Cardiac muscle cell (in vitro differentiated cells and primary cell): ENCODE data around the gene STYXL1. TPM values are rescaled to one million over a fixed set of nuclear protein-coding genes. Genes with fewer than 3 reads are reported as not detected.

ENCODE experiments used
- DNase-seq, 2 donors: peaks; one replicate each; pipeline versions ENCODE4 v3.0.0 to v3.0.0-alpha.2; 2010 to 2017; ENCODE audit warnings: low read depth in 1 of 2, low spot score in 1 of 2
- H3K27ac ChIP-seq: fragments of 200-600 bp; sonication (generic); 2 replicates; pipeline ENCODE4 v1.5.1; 2016
- H3K27me3 ChIP-seq: fragments of 200-600 bp; sonication (generic); 2 replicates; pipeline ENCODE4 v1.6.0; 2016; ENCODE audit warnings: control low read depth
- H3K36me3 ChIP-seq: fragments of 200-600 bp; sonication (generic); 2 replicates; pipeline ENCODE4 v1.5.1; 2016; ENCODE audit warnings: control low read depth
- H3K4me1 ChIP-seq: fragments of 200-600 bp; sonication (generic); 2 replicates; pipeline ENCODE4 v1.8.1; 2017; ENCODE audit warnings: low read depth, mild to moderate bottlenecking, mixed run types
- H3K4me3 ChIP-seq: fragments of 200-600 bp; sonication (generic); 2 replicates; pipeline ENCODE4 v1.5.1; 2016; ENCODE audit warnings: mild to moderate bottlenecking
- H3K9me3 ChIP-seq: fragments of 200-600 bp; sonication (generic); 2 replicates; pipeline ENCODE4 v1.5.1; 2017; ENCODE audit warnings: low read depth, mild to moderate bottlenecking, control low read depth
- CTCF ChIP-seq: IDR thresholded peaks from 2 replicates; pipeline ENCODE4 v1.5.1; 2012; ENCODE audit warnings: low read depth, mild to moderate bottlenecking, low read length
- polyA plus RNA-seq: library from polyadenylated mRNA; unstranded; fragments of >200 nt; fragmentation: Nextera tagmentation; extraction: Ambion mirVana; gene quantifications from 2 replicates; pipeline ENCODE4 v1.2.1, GENCODE V29; 2016
- total RNA-seq: library from RNA; depleted of rRNA; stranded (reverse); fragments of >200 nt; gene quantifications from 2 replicates; pipeline ENCODE4 v1.2.3, GENCODE V29; 2016

The STYXL1 gene
- total and polyA plus RNA-seq, 2 experiments from 2014 or later, result 66.3 to 87.8 TPM

GRCh38 chr7:75995996-75996395 lies 51.8 kb downstream of the STYXL1 start:
- H3K36me3 ChIP-seq, result peaks cover 4% of the 10 kb centered on the region
- no peak for DNase-seq
- no peaks in the 10 kb centered on the region for H3K27me3 ChIP-seq
- H3K9me3 ChIP-seq, result no peaks in the 10 kb centered on the region
- TF ChIP-seq CTCF, result no peak
- no peak overlapping the region for H3K27ac ChIP-seq
- H3K4me3 ChIP-seq, result no peak overlapping the region
- H3K4me1 ChIP-seq, result peaks cover 11% of the 10 kb centered on the region

- peak in 1 of 2 donors; percentile 15 for DNase-seq
- H3K36me3 ChIP-seq, result no peaks in the 10 kb centered on the region
- H3K4me1 ChIP-seq, result peaks cover 15% of the 10 kb centered on the region
- no peaks in the 10 kb centered on the region for H3K9me3 ChIP-seq
- no peaks in the 10 kb centered on the region for H3K27me3 ChIP-seq
- no peak for TF ChIP-seq CTCF
- no peak overlapping the region for H3K4me3 ChIP-seq
- H3K27ac ChIP-seq, result peak overlapping the region; percentile 38
These were observed 52.7 kb downstream of the STYXL1 start for GRCh38 chr7:75995052-75995471.

GRCh38 chr7:75994388-75995051 lies 53.3 kb downstream of the STYXL1 start, which contains the start of gene TMEM120A:
Gene TMEM120A, minus strand, starts transcription at chr7:75994595. Its CDS starts 25 bp downstream, at chr7:75994570.
- TF ChIP-seq CTCF, result peak; percentile 16
- no peaks in the 10 kb centered on the region for H3K27me3 ChIP-seq
- peak within 1 kb of the TSS; percentile 54 for H3K4me3 ChIP-seq
- peaks cover 20% of the 10 kb centered on the region for H3K4me1 ChIP-seq
- peak; percentile 96 to 97 for DNase-seq
- peak within 1 kb of the TSS; percentile 70 for H3K27ac ChIP-seq
- H3K9me3 ChIP-seq, result no peaks in the 10 kb centered on the region
- H3K36me3 ChIP-seq, result no peaks in the 10 kb centered on the region

- H3K4me3 ChIP-seq, result peak overlapping the region; percentile 54
- peak overlapping the region; percentile 70 for H3K27ac ChIP-seq
- H3K4me1 ChIP-seq, result peaks cover 25% of the 10 kb centered on the region
These were observed 54.0 kb downstream of the STYXL1 start for GRCh38 chr7:75993689-75994387.

More at GRCh38 chr7:75993689-75994387, 54.0 kb downstream of the STYXL1 start:
- no peak for TF ChIP-seq CTCF
- DNase-seq, result peak; percentile 78 to 84
- Histone ChIP-seq H3K36me3 (no peaks in the 10 kb centered on the region), H3K27me3 (no peaks in the 10 kb centered on the region), H3K9me3 (no peaks in the 10 kb centered on the region)
